Measurements from ENCODE around the gene PDLIM1.

GRCh38 chr10:95326396-95326795, 35.6 kb upstream of the PDLIM1 start:
- TF ChIP-seq, protein P1, sequence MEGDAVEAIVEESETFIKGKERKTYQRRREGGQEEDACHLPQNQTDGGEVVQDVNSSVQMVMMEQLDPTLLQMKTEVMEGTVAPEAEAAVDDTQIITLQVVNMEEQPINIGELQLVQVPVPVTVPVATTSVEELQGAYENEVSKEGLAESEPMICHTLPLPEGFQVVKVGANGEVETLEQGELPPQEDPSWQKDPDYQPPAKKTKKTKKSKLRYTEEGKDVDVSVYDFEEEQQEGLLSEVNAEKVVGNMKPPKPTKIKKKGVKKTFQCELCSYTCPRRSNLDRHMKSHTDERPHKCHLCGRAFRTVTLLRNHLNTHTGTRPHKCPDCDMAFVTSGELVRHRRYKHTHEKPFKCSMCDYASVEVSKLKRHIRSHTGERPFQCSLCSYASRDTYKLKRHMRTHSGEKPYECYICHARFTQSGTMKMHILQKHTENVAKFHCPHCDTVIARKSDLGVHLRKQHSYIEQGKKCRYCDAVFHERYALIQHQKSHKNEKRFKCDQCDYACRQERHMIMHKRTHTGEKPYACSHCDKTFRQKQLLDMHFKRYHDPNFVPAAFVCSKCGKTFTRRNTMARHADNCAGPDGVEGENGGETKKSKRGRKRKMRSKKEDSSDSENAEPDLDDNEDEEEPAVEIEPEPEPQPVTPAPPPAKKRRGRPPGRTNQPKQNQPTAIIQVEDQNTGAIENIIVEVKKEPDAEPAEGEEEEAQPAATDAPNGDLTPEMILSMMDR (IDR thresholded peaks at IDR 0.05 in 2 of 3, conservative IDR thresholded peaks at IDR 0.05 in 1 of 3; ENCODE audit: control insufficient read depth in 2 of 3, extremely low read depth in 1 of 3, insufficient read depth in 1 of 3, low read depth in 3 of 3, low read length in 3 of 3): no peak
- TF ChIP-seq MYC (IDR thresholded peaks at IDR 0.05; ENCODE audit: insufficient read depth, insufficient read length, insufficient replicate concordance, low read length, severe bottlenecking): no peak

All from GM12878 (cell line).